GM19455 (cell line): ENCODE data around the gene MTMR1.

ENCODE experiments used
- ATAC-seq: cut with Tn5 transposase; IDR thresholded peaks from one replicate; pipeline ENCODE4 v1.9.1; 2021; ENCODE audit not compliant: unreplicated experiment

The MTMR1 gene

DNA sequence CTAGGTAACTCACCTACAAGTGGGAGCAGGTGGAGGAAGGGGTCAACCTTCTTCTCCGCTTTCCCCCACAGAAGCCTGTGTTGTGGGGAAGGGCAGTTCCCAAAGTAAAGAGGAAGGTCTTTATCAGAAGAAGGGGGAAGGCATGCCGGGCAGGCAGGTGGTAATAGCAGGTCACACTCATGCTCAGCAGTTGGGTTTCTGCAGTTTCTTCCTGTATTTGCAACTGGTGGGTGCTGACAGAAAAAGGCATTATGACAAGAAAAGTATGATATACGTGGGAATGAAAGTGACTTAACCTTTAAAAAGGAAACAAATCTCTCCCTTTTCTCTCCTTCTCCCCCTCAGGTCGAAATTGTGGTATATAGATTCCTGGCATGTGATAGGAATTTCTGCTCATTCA lies 3.7 kb downstream of the MTMR1 start:
- ATAC-seq = no peak

DNA sequence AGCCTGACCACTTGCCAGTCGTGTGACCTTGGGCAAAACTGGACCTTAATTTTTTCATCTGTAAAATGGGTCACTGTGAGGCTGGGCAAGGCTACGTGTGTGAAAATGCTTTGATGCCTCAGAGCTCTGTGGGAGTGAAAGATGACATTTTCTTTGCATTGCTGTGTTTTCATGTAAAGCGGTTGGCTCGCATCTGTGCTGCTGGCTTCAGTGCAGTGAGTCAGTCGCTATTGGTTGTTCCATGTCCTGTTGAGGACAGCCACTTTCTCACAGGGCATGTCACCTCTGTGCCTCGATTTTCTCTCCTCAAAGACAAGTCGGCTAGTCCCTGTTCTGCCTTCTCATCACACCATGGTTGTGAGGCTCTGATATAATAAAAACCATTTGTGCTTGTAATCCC lies 4.4 kb downstream of the MTMR1 start:
- no peak for ATAC-seq

DNA sequence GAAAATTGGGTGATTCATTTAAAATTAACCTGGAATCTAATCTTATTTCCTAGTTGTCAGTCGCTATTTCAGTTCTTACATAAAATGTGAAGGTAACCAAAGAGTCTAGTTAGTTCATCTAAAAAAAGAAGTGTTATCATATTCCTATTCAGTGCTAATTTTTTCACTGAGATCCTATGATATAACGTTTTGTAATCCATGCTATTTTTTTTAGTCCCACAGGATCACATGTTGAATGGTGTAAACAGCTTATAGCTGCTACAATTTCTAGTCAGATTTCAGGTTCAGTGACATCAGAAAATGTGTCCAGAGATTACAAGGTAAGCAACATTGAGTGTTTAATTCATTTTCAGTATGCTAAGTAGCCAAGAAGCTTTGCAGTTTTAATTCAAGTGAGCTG lies 5.8 kb downstream of the MTMR1 start:
- ATAC-seq = no peak

- no peak for ATAC-seq
These were observed 6.9 kb downstream of the MTMR1 start for GRCh38 chrX:150700107-150700506.

- no peak for ATAC-seq
These were observed 8.2 kb downstream of the MTMR1 start for GRCh38 chrX:150701377-150701776.

DNA sequence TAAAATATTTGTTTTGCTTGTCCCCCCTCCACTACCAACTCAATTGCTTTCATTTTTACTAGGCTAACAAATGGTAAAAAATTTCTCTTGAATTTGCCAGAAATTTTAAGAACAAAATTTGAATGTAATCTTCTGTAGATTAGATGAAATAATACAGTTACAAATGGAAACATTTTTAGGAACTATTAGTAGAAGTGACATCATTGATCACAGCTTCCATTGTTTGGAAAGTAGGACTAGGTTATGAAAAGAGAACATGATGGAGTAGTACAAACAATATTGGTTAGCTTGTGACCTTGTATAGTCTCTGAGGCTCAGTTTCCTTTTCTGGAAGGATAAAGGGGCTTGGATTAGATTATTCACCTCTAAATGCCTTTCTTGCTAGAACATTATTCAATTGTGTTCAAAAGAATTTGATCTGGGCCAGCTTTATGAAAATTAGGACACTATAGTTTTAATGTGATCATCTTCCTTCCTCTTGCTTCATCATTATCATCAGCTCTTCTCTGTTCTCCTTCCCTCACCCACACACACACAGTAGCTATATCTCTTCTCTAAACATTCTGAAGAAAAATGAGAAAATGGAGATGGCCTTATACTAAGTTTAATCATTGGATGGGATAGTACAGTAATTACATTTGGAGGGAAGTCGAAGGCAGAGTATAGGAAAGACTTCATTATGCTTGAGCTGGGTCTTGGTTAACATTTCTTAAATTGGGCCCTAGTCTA lies 9.9 kb downstream of the MTMR1 start:
- ATAC-seq = no peak

DNA sequence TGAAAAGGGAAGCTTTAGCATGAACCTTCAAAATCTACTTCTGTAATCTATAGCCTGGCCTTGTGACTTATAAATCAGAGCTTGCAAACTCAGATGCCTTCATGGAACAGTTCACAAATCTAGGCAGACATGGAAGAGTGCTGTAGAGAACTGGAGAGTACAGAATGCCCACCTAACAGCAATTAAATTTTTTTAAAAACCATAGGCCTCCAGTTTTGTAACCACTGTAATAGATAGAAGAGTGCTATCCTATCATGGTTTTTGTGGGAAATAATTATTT lies 10.4 kb downstream of the MTMR1 start:
- ATAC-seq = no peak

DNA sequence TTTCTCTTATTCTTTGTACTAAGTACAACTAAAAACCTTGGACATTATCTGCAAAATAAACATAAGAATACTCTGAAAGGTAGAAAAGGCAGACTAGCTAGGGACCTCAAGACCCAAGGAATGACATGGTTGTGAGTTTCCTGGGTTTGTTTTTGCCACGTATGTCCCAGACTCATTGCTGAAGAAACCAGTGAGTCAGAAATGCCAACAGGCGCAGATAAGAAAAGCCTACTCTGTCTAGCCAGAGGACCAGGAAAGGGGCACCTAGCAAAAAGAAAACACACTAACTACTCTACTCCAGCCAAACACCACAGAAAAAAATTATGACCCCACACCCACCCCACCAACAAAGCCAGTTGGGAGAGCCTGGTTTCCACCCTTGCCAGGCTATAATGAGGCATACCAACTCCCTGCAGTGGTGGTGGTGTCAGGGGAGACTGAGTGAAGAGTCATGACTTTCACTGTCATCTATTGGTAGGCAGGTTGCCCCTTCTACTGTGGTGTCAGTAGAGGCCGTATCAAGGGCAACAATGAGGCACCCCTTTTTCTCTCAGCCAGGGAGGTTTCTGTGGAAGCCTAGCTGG lies 10.9 kb downstream of the MTMR1 start:
- no peak for ATAC-seq

GRCh38 chrX:150712619-150713018 lies 19.4 kb downstream of the MTMR1 start:
- no peak for ATAC-seq

- no peak for ATAC-seq
These were observed 22.0 kb downstream of the MTMR1 start for GRCh38 chrX:150715184-150715583.

- ATAC-seq = no peak
These were observed 26.4 kb downstream of the MTMR1 start for GRCh38 chrX:150719621-150720020.

GRCh38 chrX:150729956-150730355 lies 36.8 kb downstream of the MTMR1 start:
- ATAC-seq = no peak

DNA sequence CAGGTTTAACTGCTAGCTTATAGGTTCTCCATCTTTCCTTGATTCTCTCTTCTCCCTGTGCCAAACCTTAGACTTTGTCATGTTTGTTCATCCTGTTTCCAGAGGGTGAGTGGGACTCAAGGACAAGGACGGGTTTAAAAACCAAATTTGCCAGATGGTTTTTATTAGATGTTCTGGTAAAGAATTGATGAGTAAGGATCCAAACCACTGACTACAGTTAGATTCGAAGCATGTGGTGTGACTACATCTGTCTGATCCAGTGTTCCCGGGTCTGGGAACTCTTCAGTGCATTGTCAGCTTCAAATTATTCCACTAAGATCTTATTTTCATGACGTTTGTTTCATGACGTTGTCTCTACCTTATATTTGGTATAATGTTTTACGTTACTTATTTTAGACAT lies 37.5 kb downstream of the MTMR1 start:
- no peak for ATAC-seq

DNA sequence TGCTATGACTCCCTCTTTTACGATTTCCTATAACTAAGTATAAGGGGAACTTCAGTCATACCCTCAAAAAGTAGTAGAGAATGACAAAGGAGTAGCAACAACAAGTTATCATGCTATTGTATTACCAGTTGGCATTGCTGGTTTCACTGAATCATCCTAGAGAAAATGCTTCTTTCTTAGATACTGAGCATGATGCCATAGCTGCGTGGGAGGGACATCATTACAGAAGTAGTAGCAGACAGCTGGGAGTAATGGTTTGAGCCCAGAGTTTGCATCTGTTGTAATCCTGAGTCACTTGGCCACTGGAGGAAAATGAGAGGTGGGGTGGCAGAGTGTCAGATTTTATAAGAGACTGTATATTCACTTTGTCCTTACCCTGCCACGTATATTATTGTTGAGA lies 38.6 kb downstream of the MTMR1 start:
- no peak for ATAC-seq

GRCh38 chrX:150736475-150736874 lies 43.3 kb downstream of the MTMR1 start:
- ATAC-seq = no peak

DNA sequence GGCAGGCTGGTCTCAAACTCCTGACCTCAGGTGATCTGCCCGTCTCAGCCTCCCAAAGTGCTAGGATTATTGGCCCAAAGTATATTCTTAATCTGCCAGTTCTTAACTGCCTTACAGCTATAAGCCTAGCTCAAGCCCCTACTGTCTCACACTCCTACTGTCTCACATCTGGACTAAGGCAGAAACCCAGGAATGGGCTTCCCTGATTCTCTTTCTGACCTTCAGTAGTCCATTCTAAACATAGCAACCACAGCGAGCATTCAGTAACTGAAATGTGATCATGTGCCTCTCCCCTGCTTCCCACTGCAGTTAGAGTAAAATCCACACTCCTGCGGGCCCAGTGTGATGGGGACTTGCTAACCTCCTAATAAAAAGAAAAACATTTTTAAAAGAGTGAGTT lies 58.9 kb downstream of the MTMR1 start:
- no peak for ATAC-seq

DNA sequence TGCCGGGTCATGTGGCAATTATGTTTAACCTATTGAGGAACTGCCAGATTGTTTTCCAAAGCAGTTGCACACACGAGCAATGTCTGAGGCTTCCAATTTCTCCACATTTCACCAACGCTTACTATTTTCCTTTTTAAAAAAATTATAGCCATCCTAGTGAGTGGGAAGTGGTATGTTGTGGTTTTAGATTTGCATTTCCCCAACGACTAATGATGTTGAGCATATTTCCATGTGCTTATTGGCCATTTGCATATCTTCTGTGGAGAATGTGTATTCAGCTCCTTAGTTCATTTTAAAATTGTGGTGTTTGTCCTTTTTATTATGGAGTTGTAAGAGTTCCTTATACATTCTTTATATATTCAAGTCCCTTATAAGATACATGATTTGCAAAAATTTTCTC lies 60.2 kb downstream of the MTMR1 start:
- no peak for ATAC-seq

DNA sequence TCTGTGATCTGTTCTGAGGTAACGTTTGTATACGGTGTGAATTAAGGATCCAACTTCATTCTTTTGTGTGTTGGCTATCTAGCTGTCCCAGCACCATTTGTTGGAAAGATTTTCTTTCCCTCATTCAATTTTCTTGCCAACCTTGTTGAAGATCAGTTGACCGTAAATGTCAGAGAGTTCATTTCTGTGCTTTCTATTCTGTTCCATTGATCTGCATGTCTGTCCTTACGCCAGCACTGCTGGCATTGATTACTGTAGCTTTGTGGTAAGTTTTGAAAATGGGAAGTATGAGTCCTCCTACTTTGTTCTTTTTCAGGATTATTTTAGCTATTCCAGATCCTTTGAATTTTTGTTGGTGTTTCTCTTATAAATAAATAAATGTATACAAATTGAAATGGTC lies 60.8 kb downstream of the MTMR1 start:
- no peak for ATAC-seq

GRCh38 chrX:150757371-150757770 lies 64.2 kb downstream of the MTMR1 start:
- ATAC-seq = no peak

DNA sequence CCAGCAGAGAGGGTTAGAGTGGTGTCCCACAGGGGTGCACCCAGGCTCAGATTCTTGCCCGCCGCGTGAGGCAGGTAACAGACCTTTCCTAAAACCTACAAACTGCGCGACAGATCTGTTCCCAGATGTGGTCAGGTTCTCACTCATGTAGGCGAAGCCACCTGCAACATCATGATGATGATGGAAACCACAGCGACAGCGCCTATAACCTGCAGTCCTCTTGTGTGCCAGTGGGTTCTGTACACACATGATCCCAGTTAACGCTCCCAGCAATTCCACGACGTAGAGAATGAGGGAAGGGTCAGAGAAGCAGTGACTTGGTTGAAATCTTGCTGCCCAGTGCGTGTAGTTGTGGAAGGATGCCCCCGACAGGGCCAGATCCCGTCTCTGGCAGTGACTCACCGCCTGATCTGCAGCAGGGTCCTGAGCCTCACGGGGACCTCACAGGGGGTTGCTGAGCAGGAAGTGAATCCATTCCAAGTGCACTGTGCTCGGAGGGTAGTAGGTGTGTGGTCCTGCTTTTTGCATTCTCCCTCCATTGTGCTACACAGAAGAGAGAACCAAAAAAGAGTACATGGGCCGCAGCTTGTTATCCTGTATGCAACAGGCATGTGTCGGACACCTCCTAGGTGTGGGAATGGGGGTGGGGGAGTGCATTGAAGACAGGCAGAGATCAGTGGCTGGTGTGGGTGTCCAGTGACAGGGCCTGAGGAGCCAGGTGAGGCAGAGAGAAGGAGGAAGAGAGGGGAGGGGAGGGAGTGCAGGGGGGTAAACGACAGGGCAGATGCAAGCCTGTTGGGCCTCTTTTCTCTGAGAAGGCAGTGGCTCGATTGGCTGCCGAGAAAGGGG lies 66.6 kb downstream of the MTMR1 start:
- ATAC-seq = no peak

- no peak for ATAC-seq
These were observed 68.1 kb downstream of the MTMR1 start for GRCh38 chrX:150761176-150761818.

- no peak for ATAC-seq
These were observed 68.6 kb downstream of the MTMR1 start for GRCh38 chrX:150761819-150762216.
